ENCODE data around the gene NSMCE1. TPM values are rescaled to one million over a fixed set of nuclear protein-coding genes. Genes with fewer than 3 reads are reported as not detected.
A peak's percentile ranks its signal among the peaks of the same experiment; 100 is the strongest.
"Not testable (repeated sequence)": the region's sequence is repeated elsewhere in the genome, so short reads cannot be mapped to it uniquely, and the experiment has no call there.

The NSMCE1 gene
- total RNA-seq, 1 donor from 2014 or later = 33.3 TPM

DNA sequence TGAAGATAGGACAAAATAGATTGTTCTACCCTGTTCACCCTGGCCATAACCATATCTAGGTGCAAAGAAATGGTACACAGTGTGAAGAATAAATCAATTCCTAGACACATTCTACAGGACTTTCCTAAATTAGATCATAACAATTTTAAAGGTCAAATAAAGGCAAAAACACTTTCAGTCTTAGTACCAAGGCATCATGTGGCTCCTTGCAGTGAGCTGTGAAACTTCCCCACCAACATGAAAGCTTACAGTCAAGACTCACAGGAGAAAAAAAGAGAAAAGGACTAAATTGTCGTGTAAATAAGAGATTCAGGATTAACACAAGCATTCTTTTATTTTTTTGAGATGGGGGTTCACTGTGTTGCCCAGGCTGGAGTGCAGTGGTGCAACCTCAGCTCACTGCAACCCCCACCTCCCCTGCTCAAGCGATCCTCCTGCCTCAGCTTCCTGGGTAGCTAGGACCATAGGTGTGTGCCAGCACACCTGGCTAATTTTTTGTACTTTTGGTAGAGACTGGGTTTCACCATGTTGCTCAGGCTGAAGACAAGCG lies 14.2 kb downstream of the NSMCE1 start:
- no peaks in the 10 kb centered on the region for H3K9me3 Mint-ChIP-seq
- no peaks in the 10 kb centered on the region for H3K27me3 Mint-ChIP-seq
- peaks cover 5% of the 10 kb centered on the region for H3K4me1 Mint-ChIP-seq (ENCODE audit: unreplicated experiment)
- no peak overlapping the region for H3K4me3 Mint-ChIP-seq
- peaks cover 4% of the 10 kb centered on the region for H3K36me3 Mint-ChIP-seq
- DNase-seq (ENCODE audit: extremely low spot score, unreplicated experiment) = no peak
- TF ChIP-seq, protein P1, sequence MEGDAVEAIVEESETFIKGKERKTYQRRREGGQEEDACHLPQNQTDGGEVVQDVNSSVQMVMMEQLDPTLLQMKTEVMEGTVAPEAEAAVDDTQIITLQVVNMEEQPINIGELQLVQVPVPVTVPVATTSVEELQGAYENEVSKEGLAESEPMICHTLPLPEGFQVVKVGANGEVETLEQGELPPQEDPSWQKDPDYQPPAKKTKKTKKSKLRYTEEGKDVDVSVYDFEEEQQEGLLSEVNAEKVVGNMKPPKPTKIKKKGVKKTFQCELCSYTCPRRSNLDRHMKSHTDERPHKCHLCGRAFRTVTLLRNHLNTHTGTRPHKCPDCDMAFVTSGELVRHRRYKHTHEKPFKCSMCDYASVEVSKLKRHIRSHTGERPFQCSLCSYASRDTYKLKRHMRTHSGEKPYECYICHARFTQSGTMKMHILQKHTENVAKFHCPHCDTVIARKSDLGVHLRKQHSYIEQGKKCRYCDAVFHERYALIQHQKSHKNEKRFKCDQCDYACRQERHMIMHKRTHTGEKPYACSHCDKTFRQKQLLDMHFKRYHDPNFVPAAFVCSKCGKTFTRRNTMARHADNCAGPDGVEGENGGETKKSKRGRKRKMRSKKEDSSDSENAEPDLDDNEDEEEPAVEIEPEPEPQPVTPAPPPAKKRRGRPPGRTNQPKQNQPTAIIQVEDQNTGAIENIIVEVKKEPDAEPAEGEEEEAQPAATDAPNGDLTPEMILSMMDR (conservative IDR thresholded peaks at IDR 0.05) = no peak
- peak overlapping the region; percentile 29 for H3K27ac Mint-ChIP-seq

DNA sequence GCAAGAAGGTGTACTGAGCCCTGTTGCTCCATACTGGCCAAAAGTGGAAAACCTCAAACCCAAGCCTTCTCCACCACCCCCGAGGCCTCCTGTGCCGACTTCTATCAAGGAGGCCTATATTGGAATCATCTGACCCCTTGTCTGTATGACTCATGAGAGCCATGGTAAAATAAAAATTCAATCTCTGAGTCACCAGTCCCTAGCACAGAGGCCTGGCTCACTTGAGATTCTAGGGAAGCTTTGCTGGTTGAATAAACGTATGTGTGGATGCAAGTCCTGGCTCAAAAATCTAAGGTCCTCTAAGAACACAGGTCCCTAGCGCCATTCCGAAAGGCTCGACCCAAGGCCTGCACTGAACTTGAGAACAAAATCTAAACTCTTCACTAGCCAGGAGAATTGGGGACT lies 15.0 kb downstream of the NSMCE1 start:
- H3K27me3 Mint-ChIP-seq = no peaks in the 10 kb centered on the region
- no peak overlapping the region for H3K4me3 Mint-ChIP-seq
- no peak overlapping the region for H3K27ac Mint-ChIP-seq
- TF ChIP-seq, protein P1 (conservative IDR thresholded peaks at IDR 0.05) = no peak
- H3K9me3 Mint-ChIP-seq = no peaks in the 10 kb centered on the region
- H3K4me1 Mint-ChIP-seq (ENCODE audit: unreplicated experiment) = peaks cover 5% of the 10 kb centered on the region
- peaks cover 4% of the 10 kb centered on the region for H3K36me3 Mint-ChIP-seq
- DNase-seq (ENCODE audit: extremely low spot score, unreplicated experiment) = peak; percentile 18

DNA sequence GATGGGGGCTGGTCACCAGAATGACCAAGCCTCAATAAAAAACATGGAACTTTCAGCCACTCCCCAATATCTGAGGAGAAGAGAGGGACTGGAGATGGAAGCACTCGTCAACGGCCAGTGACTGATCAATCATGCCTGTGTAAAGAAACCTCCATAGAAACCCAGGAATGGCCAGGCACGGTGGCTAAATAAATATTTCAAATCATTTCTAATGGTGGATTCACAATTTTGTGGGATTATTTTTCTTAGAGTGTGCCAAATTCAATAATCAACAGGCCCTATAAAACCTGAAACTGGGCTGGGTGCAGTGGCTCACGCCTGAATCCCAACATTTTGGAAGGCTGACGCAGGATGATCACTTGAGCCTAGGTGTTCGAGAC lies 16.4 kb downstream of the NSMCE1 start:
- no peak for DNase-seq (ENCODE audit: extremely low spot score, unreplicated experiment)
- TF ChIP-seq, protein P1 (conservative IDR thresholded peaks at IDR 0.05) = no peak
- Mint-ChIP-seq H3K27ac (no peak overlapping the region), H3K4me3 (no peak overlapping the region), H3K9me3 (no peaks in the 10 kb centered on the region), H3K36me3 (peaks cover 4% of the 10 kb centered on the region), H3K27me3 (no peaks in the 10 kb centered on the region), H3K4me1 (ENCODE audit: unreplicated experiment) (peaks cover 5% of the 10 kb centered on the region)

DNA sequence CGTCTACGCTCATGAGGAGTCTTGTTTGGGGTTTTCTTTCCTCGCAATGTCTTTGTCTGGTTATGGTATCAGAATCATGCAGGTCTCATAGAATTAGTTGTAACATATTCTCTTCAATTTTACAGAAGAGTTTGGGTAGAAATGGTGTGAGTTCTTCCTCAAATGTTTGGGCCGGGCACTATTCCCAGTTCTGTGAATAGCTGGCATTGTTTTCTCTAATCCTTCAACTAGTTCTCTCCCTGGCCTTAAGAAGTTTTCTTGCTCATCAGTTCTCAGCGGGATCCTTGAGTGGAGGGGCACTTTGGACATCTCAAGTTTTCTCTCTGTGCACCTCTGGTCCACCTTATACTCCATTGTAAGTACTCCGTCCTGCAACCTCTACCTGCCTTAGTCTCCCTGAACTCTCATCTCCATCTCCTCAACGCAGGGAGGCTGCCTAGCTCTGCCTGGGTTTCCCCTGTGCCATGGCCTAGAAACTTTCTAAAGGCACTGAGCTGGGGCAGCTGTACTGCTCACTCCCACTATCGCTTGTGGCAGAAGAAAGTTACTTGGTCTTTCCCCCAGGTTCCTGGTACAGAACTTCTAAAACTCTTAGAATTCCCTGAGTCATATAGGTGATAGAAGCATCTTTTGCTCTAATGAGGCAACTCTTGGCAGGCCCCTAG lies 16.9 kb downstream of the NSMCE1 start:
- peaks cover 5% of the 10 kb centered on the region for H3K4me1 Mint-ChIP-seq (ENCODE audit: unreplicated experiment)
- no peak overlapping the region for H3K4me3 Mint-ChIP-seq
- no peak overlapping the region for H3K27ac Mint-ChIP-seq
- peaks cover 4% of the 10 kb centered on the region for H3K36me3 Mint-ChIP-seq
- no peaks in the 10 kb centered on the region for H3K9me3 Mint-ChIP-seq
- TF ChIP-seq, protein P1 (conservative IDR thresholded peaks at IDR 0.05) = no peak
- peak; percentile 25 for DNase-seq (ENCODE audit: extremely low spot score, unreplicated experiment)
- H3K27me3 Mint-ChIP-seq = no peaks in the 10 kb centered on the region

DNA sequence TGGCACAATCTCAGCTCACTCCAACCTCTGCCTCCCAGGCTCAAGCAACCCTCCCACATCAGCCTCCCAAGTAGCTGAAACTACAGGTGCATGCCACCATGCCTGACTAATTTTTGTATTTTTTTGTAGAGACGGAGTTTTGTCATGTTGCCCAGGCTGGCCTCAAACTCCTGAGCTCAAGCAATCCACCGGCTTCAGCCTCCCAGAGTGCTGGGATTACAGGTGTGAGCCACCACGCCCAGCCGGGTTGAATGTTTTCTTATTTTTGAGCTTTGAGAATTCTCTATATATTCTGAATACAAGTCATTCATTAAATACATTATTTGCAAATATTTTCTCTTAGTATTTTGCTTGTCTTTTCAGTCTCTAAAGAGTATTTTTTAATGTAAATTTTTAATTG lies 19.7 kb downstream of the NSMCE1 start:
- not testable (repeated sequence) for H3K36me3 Mint-ChIP-seq

DNA sequence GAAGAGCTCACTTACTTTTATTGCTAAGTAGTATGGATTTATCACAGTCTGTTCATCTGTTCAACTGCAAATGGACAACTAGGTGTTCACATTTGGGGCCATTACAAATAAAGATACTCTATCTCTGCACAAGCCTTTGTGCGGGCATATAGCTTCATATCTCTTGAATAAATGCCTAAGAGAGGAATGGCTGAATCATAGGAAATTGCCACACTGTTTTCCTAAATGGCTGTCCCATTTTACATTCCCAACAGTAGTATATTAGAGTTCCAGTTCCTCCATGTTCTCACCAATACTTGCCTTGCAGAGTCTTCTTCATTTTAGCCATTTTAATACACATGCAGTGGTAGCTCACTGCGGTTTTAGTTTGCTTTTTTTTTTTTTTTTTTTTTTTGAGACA lies 20.5 kb downstream of the NSMCE1 start:
- Mint-ChIP-seq H3K4me3 (no peak overlapping the region), H3K27me3 (no peaks in the 10 kb centered on the region), H3K4me1 (ENCODE audit: unreplicated experiment) (peaks cover 19% of the 10 kb centered on the region), H3K9me3 (no peaks in the 10 kb centered on the region), H3K36me3 (no peaks in the 10 kb centered on the region), H3K27ac (no peak overlapping the region)
- TF ChIP-seq, protein P1 (conservative IDR thresholded peaks at IDR 0.05) = no peak
- DNase-seq (ENCODE audit: extremely low spot score, unreplicated experiment) = no peak

More for the DNA sequence above, 19.7 kb downstream of the NSMCE1 start:
- H3K4me3 Mint-ChIP-seq, H3K27ac Mint-ChIP-seq, H3K27me3 Mint-ChIP-seq, H3K9me3 Mint-ChIP-seq: not testable (repeated sequence)
- DNase-seq (ENCODE audit: extremely low spot score, unreplicated experiment) = peak; percentile 18
- peaks cover 12% of the 10 kb centered on the region for H3K4me1 Mint-ChIP-seq (ENCODE audit: unreplicated experiment)

DNA sequence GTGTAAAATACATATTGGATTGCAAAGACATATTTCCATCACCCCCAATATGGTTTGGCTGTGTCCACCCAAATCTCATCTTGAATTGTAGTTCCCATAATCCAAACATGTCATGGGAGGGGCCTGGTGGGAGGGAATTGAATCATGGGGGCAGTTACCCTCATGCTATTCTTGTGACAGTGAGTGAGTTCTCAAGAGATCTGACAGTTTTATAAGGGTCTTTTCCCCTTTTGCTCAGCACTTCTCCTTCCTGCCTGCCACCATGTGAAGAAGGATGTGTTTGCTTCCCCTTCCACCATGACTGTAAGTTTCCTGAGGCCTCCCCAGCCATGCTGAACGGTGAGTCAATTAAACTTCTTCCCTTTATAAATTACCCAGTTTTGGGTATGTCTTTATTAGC lies 21.5 kb downstream of the NSMCE1 start:
- H3K4me3 Mint-ChIP-seq; H3K27ac Mint-ChIP-seq; H3K36me3 Mint-ChIP-seq; H3K27me3 Mint-ChIP-seq; H3K9me3 Mint-ChIP-seq; DNase-seq (ENCODE audit: extremely low spot score, unreplicated experiment): not testable (repeated sequence)
- H3K4me1 Mint-ChIP-seq (ENCODE audit: unreplicated experiment) = peaks cover 29% of the 10 kb centered on the region
